GM12878 (cell line): Measurements from ENCODE around the gene ZBTB34. TPM values are rescaled to one million over a fixed set of nuclear protein-coding genes. Genes with fewer than 3 reads are reported as not detected.

Experiments used
- ATAC-seq: fragments of 200-7000 bp; cut with Tn5 transposase; 3 replicates; pipeline ENCODE4 v1.9.1; 2020; ENCODE audit warnings: mild to moderate bottlenecking, moderate library complexity
- BruUV-seq: library from RNA; stranded (reverse); fragments of 400-500 nt; replicated peaks from 2 replicates; lab custom pipeline; 2021; lab: Mats Ljungman, UMichigan
- CTCF ChIA-PET: fragments of 300-600 bp; sonication (Branson Sonifier 250); formaldehyde crosslinking; extraction: SDS; loops from one replicate; lab custom pipeline; 2021; ENCODE audit warnings: inconsistent platforms; lab: Yijun Ruan, JAX
- POLR2A ChIA-PET: fragments of 350-600 bp; formaldehyde crosslinking; extraction: SDS; loops from one replicate; lab custom pipeline; 2021; ENCODE audit warnings: inconsistent platforms; lab: Charles Lee
- RAD21 ChIA-PET: fragments of 300-600 bp; sonication (Branson Sonifier 250); formaldehyde crosslinking; loops from one replicate; lab custom pipeline; 2023; ENCODE audit warnings: antibody characterized with exemption; ENCODE audit not compliant: unreplicated experiment; lab: Charles Lee
- SMC1A ChIA-PET: fragments of 300-600 bp; sonication (Branson Sonifier 250); formaldehyde crosslinking; loops from one replicate; lab custom pipeline; 2023; ENCODE audit not compliant: unreplicated experiment, uncharacterized antibody; lab: Charles Lee
- DNase-seq: peaks from one replicate; pipeline ENCODE4 v3.0.0-alpha.2; 2011; ENCODE audit warnings: low read depth, low spot score
- FAIRE-seq: peaks from 3 replicates; lab custom pipeline; 2011; peaks lifted over from hg19 to GRCh38; lab: Jason Lieb, UNC
- H2AFZ ChIP-seq: 2 replicates; pipeline ENCODE4 v1.6.0; 2011; ENCODE audit warnings: low read depth, low read length, control low read depth; ENCODE audit not compliant: control insufficient read depth
- H3K27ac ChIP-seq: 2 replicates; pipeline ENCODE4 v1.5.1; 2011; ENCODE audit warnings: control low read depth; ENCODE audit not compliant: control insufficient read depth, insufficient read depth
- H3K27me3 ChIP-seq, 2 experiments: replicated peaks in 1 of 2; 2 replicates each; pipeline versions ENCODE4 v1.6.0 to v1.6.1; 2011; ENCODE audit warnings: low read length in 1 of 2; ENCODE audit not compliant: control insufficient read depth in 2 of 2, insufficient read depth in 2 of 2
- H3K36me3 ChIP-seq, 2 experiments: 2 replicates each; pipeline ENCODE4 v1.5.1; 2011; ENCODE audit warnings: low read length in 1 of 2; ENCODE audit not compliant: control insufficient read depth in 2 of 2, insufficient read depth in 2 of 2
- H3K4me1 ChIP-seq: 2 replicates; pipeline ENCODE4 v1.6.1; 2011; ENCODE audit warnings: mild to moderate bottlenecking, low read length, moderate library complexity, mixed read lengths; ENCODE audit not compliant: control insufficient read depth, insufficient read depth
- H3K4me2 ChIP-seq: 2 replicates; pipeline ENCODE4 v1.6.0; 2011; ENCODE audit warnings: control low read depth; ENCODE audit not compliant: control insufficient read depth, insufficient read depth
- H3K4me3 ChIP-seq: fragments of 200-600 bp; sonication (generic); 2 replicates; pipeline ENCODE4 v1.5.1; 2016
- H3K79me2 ChIP-seq: 2 replicates; pipeline ENCODE4 v1.6.0; 2011; ENCODE audit warnings: low read length; ENCODE audit not compliant: control insufficient read depth, insufficient read depth
- H3K9ac ChIP-seq: 2 replicates; pipeline ENCODE4 v1.8.0; 2011; ENCODE audit warnings: low read length, control low read depth, mixed read lengths; ENCODE audit not compliant: control insufficient read depth, insufficient read depth
- H3K9me3 ChIP-seq: replicated peaks from 3 replicates; pipeline ENCODE4 v1.5.1; 2011; ENCODE audit warnings: mild to moderate bottlenecking, low read length; ENCODE audit not compliant: control insufficient read depth, insufficient read depth
- H4K20me1 ChIP-seq: 2 replicates; pipeline ENCODE4 v1.6.0; 2011; ENCODE audit not compliant: control insufficient read depth, insufficient read depth
- ATF2 ChIP-seq: IDR thresholded peaks from 2 replicates; pipeline ENCODE4 v1.6.1; 2012; ENCODE audit warnings: low read length, inconsistent platforms
- EED ChIP-seq: sonication (generic); IDR thresholded peaks from 2 replicates; pipeline ENCODE4 v1.6.1; 2016; ENCODE audit warnings: antibody characterized with exemption, low read depth
- ETV6 ChIP-seq, 2 experiments: fragments of 450-650 bp in 1 of 2; IDR thresholded peaks in 1 of 2; conservative IDR thresholded peaks in 1 of 2; 2 replicates each; pipeline ENCODE4 v1.6.1; 2014; ENCODE audit warnings: antibody characterized with exemption in 1 of 2, borderline replicate concordance in 1 of 2, low read depth in 1 of 2, mild to moderate bottlenecking in 1 of 2, moderate library complexity in 1 of 2
- IRF4 ChIP-seq: IDR thresholded peaks from 2 replicates; pipeline ENCODE4 v1.6.1; 2011; ENCODE audit warnings: low read depth, low read length
- JUNB ChIP-seq: IDR thresholded peaks from 2 replicates; pipeline ENCODE4 v1.6.1; 2016; ENCODE audit warnings: antibody characterized with exemption, mild to moderate bottlenecking
- JUND ChIP-seq: IDR thresholded peaks from 2 replicates; pipeline ENCODE4 v1.6.1; 2012; ENCODE audit warnings: low read depth, mild to moderate bottlenecking, low read length, improper control_type of control experiment, moderate library complexity
- MTA2 ChIP-seq: fragments of 450-650 bp; IDR thresholded peaks from 2 replicates; pipeline ENCODE4 v1.6.1; 2016; ENCODE audit warnings: low read depth, mild to moderate bottlenecking, moderate library complexity
- MYC ChIP-seq: IDR thresholded peaks from 2 replicates; pipeline ENCODE4 v1.6.1; 2011; ENCODE audit warnings: mild to moderate bottlenecking, low read length, moderate library complexity, inconsistent platforms; ENCODE audit not compliant: insufficient read depth, insufficient replicate concordance, insufficient read length, severe bottlenecking
- NR2C2 ChIP-seq: IDR thresholded peaks from 2 replicates; pipeline ENCODE4 v1.6.1; 2011; ENCODE audit warnings: borderline replicate concordance, low read depth; ENCODE audit not compliant: control insufficient read depth, insufficient read length
- PKNOX1 ChIP-seq: fragments of 450-650 bp; IDR thresholded peaks from 2 replicates; pipeline ENCODE4 v1.6.1; 2016; ENCODE audit warnings: mild to moderate bottlenecking
- RELA ChIP-seq: fragments of 450-650 bp; IDR thresholded peaks from 2 replicates; pipeline ENCODE4 v1.8.0; 2014; ENCODE audit warnings: borderline replicate concordance; ENCODE audit not compliant: partially characterized antibody
- STAT3 ChIP-seq: IDR thresholded peaks from 2 replicates; pipeline ENCODE4 v1.6.1; 2011; ENCODE audit warnings: low read depth, low read length, improper control_type of control experiment
- TCF12 ChIP-seq: IDR thresholded peaks from 2 replicates; pipeline ENCODE4 v1.6.1; 2011; ENCODE audit warnings: low read depth, mild to moderate bottlenecking, low read length
- ZNF24 ChIP-seq: fragments of 450-650 bp; IDR thresholded peaks from 2 replicates; pipeline ENCODE4 v1.6.1; 2017; ENCODE audit warnings: antibody characterized with exemption, mild to moderate bottlenecking
- WGBS: methylation state at CpG from one replicate; pipeline ENCODE4 v1.1.6; 2016; ENCODE audit warnings: low lambda C conversion rate; ENCODE audit not compliant: insufficient replicate concordance, insufficient coverage; ENCODE audit errors: missing lambda C conversion rate; 5-methylcytosine and 5-hydroxymethylcytosine counted together
- in situ Hi-C: fragments of 300-500 bp; cut with MboI; formaldehyde crosslinking; loops from 9 replicates; pipeline ENCODE4 v1.14.3; 2018; ENCODE audit warnings: mixed read lengths
- intact Hi-C: fragments of 100-400 bp; cut with micrococcal nuclease; formaldehyde crosslinking; loops from one replicate; pipeline ENCODE4 v1.14.2; 2022; ENCODE audit not compliant: unreplicated experiment
- polyA plus RNA-seq, 11 experiments: library from polyadenylated mRNA; depleted of rRNA in 4 of 11; unstranded in 6 of 11; stranded (reverse) in 5 of 11; fragments of >200 nt; fragmentation: Nextera tagmentation in 4 of 11; fragmentation: Illumina TruSeq in 1 of 11; extraction: Ambion mirVana in 4 of 11; extraction: Trizol in 1 of 11; gene quantifications; 1 replicate in 1 of 11; 2 replicates in 10 of 11; pipeline versions ENCODE4 v1.2.1 to v1.2.3, GENCODE V29; 2011 to 2016; ENCODE audit warnings: inconsistent platforms in 2 of 11, missing spikeins in 2 of 11, low read depth in 1 of 11
- total RNA-seq, 4 experiments: library from RNA; depleted of rRNA in 3 of 4; stranded (reverse); fragments of >200 nt in 3 of 4; fragmentation: Illumina TruSeq in 1 of 4; extraction: Trizol in 1 of 4; gene quantifications; 2 replicates each; pipeline versions ENCODE4 v1.2.1 to v1.2.3, GENCODE V29; 2013 to 2021

The ZBTB34 gene
- total and polyA plus RNA-seq, 10 of the 15 experiments (the other 5 are each of a cell fraction or from before 2014, with no cell fraction given) = 0.71 to 11.3 (median 3.8) TPM

- in situ Hi-C loops (no loop called here), intact Hi-C loops (no loop called here)
- Histone ChIP-seq H3K4me1 (peaks cover 3% of the 10 kb centered on the region; the same call in 1 of the 2 replicates), H3K4me3 (no peak overlapping the region), H3K27me3 (no peaks in the 10 kb centered on the region), H3K27ac (no peak overlapping the region), H2AFZ (no peak overlapping the region), H3K9me3 (peaks cover 24% of the 10 kb centered on the region), H3K36me3 (peaks cover 3 to 7% of the 10 kb centered on the region in 2 experiments), H3K79me2 (peaks cover 27% of the 10 kb centered on the region), H3K4me2 (no peak overlapping the region), H3K9ac (no peak overlapping the region), H4K20me1 (no peaks in the 10 kb centered on the region)
- FAIRE-seq (no peak), ATAC-seq (no peak), DNase-seq (no peak)
- peak; percentile 9; the same call in 1 of the 2 replicates for TF ChIP-seq PKNOX1
- no peak for TF ChIP-seq NR2C2
- no TSS peak for BruUV-seq
- ChIA-PET CTCF (interaction anchor here (0.7 to 1.4 kb wide), 2 partner anchors 11 to 112 kb away, joined by 3 to 6 read pairs; no protein-coding TSS in a partner anchor), SMC1A (interaction anchor here (1.5 kb wide), 1 partner anchor 10 kb away, joined by 4 read pairs; no protein-coding TSS in a partner anchor), RAD21 (no interaction called here), POLR2A (interaction anchor here (0.7 kb wide), 1 partner anchor 227 kb away, joined by 3 read pairs; no protein-coding TSS in a partner anchor)
- WGBS = 99% methylated on average over 5 of the region's 5 CpGs
Observed at GRCh38 chr9:126818482-126818881, 42.0 kb upstream of the ZBTB34 start.

GRCh38 chr9:126819482-126819881, 41.0 kb upstream of the ZBTB34 start:
- Histone ChIP-seq H3K4me1 (peaks cover 3% of the 10 kb centered on the region; the same call in 1 of the 2 replicates), H3K27ac (no peak overlapping the region; the same call in 1 of the 2 replicates), H4K20me1 (no peaks in the 10 kb centered on the region), H3K9ac (no peak overlapping the region), H3K36me3 (peaks cover 3 to 11% of the 10 kb centered on the region in 2 experiments), H3K27me3 (no peaks in the 10 kb centered on the region), H3K9me3 (peaks cover 24% of the 10 kb centered on the region), H3K4me3 (no peak overlapping the region), H3K4me2 (no peak overlapping the region), H3K79me2 (peaks cover 21% of the 10 kb centered on the region), H2AFZ (no peak overlapping the region)
- POLR2A ChIA-PET = interaction anchor here (1.1 to 1.7 kb wide), 3 partner anchors 10 to 20 kb away, joined by 3 to 6 read pairs (median 4); no protein-coding TSS in a partner anchor
- SMC1A ChIA-PET = interaction anchor here (0.8 to 3.2 kb wide), 6 partner anchors 11 to 19 kb away, joined by 3 to 16 read pairs (median 4); partner anchors contain the start of gene ZBTB43
- CTCF ChIA-PET = interaction anchor here (1.3 to 1.5 kb wide), 2 partner anchors 15 to 44 kb away, joined by 3 to 8 read pairs; no protein-coding TSS in a partner anchor
- in situ Hi-C loops = no loop called here
- BruUV-seq = no TSS peak
- peak; percentile 94 for ATAC-seq
- no peak for FAIRE-seq
- RAD21 ChIA-PET = interaction anchor here (1.1 to 1.5 kb wide), 2 partner anchors 13 to 43 kb away, joined by 4 read pairs; no protein-coding TSS in a partner anchor
- intact Hi-C loops = no loop called here
- 11% methylated on average over 1 of the region's 1 CpG for WGBS
- DNase-seq = no peak
- peak; percentile 53 for TF ChIP-seq ATF2
- TF ChIP-seq MTA2 = peak; percentile 81
- TF ChIP-seq TCF12 = no peak
- TF ChIP-seq ETV6 (conservative IDR thresholded peaks at IDR 0.05 in 1 of 2, IDR thresholded peaks at IDR 0.05 in 1 of 2; ENCODE audit: borderline replicate concordance in 1 of 2, low read depth in 1 of 2) = 0 out of 4 replicates have a peak, but pooled peaks of 1 of the 2 experiments have one; percentile 20
- TF ChIP-seq STAT3 = 0 out of 2 replicates have a peak, but pooled peaks have one; percentile 63
- TF ChIP-seq IRF4 = peak; percentile 73
- no peak for TF ChIP-seq EED
- TF ChIP-seq JUND = peak; percentile 65; the same call in 1 of the 2 replicates
- peak; percentile 30 for TF ChIP-seq RELA
- TF ChIP-seq JUNB = peak; percentile 78
- 0 out of 2 replicates have a peak, but pooled peaks have one; percentile 32 for TF ChIP-seq ZNF24
- no peak for TF ChIP-seq MYC
